Measurements from ENCODE around the gene UHRF1.

GRCh38 chr19:4976401-4977298 is 67.3 kb downstream of the UHRF1 start:
- peak; percentile 62 to 82 (median 69) for TF ChIP-seq CTCF (optimal IDR thresholded peaks at IDR 0.05 in 1 of 3, IDR thresholded peaks at IDR 0.05 in 1 of 3, conservative IDR thresholded peaks at IDR 0.05 in 1 of 3; ENCODE audit: extremely low read depth in 1 of 3, insufficient read depth in 2 of 3, low read length in 3 of 3)
- TF ChIP-seq EZH2 (IDR thresholded peaks at IDR 0.05; ENCODE audit: low read length) = no peak

Data from keratinocyte (primary cell).